Hepatocyte (in vitro differentiated cells): ENCODE data around the gene APBA2.

Experiments used
- CTCF ChIP-seq: fragments of 200-600 bp; sonication (generic); IDR thresholded peaks from 2 replicates; pipeline ENCODE4 v1.5.1; 2016; ENCODE audit warnings: antibody characterized with exemption, mild to moderate bottlenecking; ENCODE audit not compliant: poor library complexity
- EZH2 ChIP-seq: fragments of 200-600 bp; sonication (generic); IDR thresholded peaks from 2 replicates; pipeline ENCODE4 v1.6.1; 2016; ENCODE audit warnings: antibody characterized with exemption, mild to moderate bottlenecking, borderline replicate concordance

- no peak for TF ChIP-seq CTCF
- no peak for TF ChIP-seq EZH2
Measured at GRCh38 chr15:28986108-28986507, 100.3 kb downstream of the APBA2 start.
